NCI-H1436 treated with DMSO at 0.1 percent for 48 hours (cell line): ENCODE results near the gene GCNT3.
"Not testable (repeated sequence)": the region's sequence is repeated elsewhere in the genome, so short reads cannot be mapped to it uniquely, and the experiment has no call there.

Experiments used
- DNase-seq: peaks from one replicate; lab custom pipeline; 2025; lab: John Stamatoyannopoulos, UW

GCNT3 gene

GRCh38 chr15:59618406-59618805, 6.8 kb downstream of the GCNT3 start:
- DNase-seq, result no peak

GRCh38 chr15:59622289-59622688, 10.7 kb downstream of the GCNT3 start:
- DNase-seq, result no peak

GRCh38 chr15:59632714-59633113, 21.1 kb downstream of the GCNT3 start:
- no peak for DNase-seq

GRCh38 chr15:59636184-59636583, 24.6 kb downstream of the GCNT3 start:
- DNase-seq, result no peak

- not testable (repeated sequence) for DNase-seq
Observed at GRCh38 chr15:59637507-59637906, 25.9 kb downstream of the GCNT3 start.

- no peak for DNase-seq
Observed at GRCh38 chr15:59642351-59642750, 30.8 kb downstream of the GCNT3 start.

- no peak for DNase-seq
Observed at GRCh38 chr15:59644756-59645155, 33.2 kb downstream of the GCNT3 start.

GRCh38 chr15:59645812-59646211, 34.2 kb downstream of the GCNT3 start:
- DNase-seq, result not testable (repeated sequence)

- no peak for DNase-seq
Observed at GRCh38 chr15:59646277-59646676, 34.7 kb downstream of the GCNT3 start.

GRCh38 chr15:59647085-59647484, 35.5 kb downstream of the GCNT3 start:
- no peak for DNase-seq

- no peak for DNase-seq
Observed at GRCh38 chr15:59649603-59650002, 38.0 kb downstream of the GCNT3 start.

GRCh38 chr15:59654046-59654445, 42.5 kb downstream of the GCNT3 start:
- DNase-seq, result no peak

GRCh38 chr15:59656897-59657634, 45.5 kb downstream of the GCNT3 start, which contains the start of gene GTF2A2:
Gene GTF2A2 (minus strand): TSS chr15:59657515. CDS start chr15:59652277, 5,238 bp downstream.
- peak; percentile 60 for DNase-seq

- DNase-seq, result no peak
Observed at GRCh38 chr15:59657635-59658125, 46.1 kb downstream of the GCNT3 start.

GRCh38 chr15:59659366-59659765, 47.8 kb downstream of the GCNT3 start:
- DNase-seq, result no peak

- DNase-seq, result no peak
Observed at GRCh38 chr15:59662260-59662659, 50.7 kb downstream of the GCNT3 start.

- DNase-seq, result no peak
Observed at GRCh38 chr15:59668556-59668955, 57.0 kb downstream of the GCNT3 start.
